Naive thymus-derived CD4-positive, alpha-beta T cell (primary cell): ENCODE measurements around the gene MEG3. TPM values are rescaled to one million over a fixed set of nuclear protein-coding genes. Genes with fewer than 3 reads are reported as not detected.

Experiments used
- ATAC-seq: fragments of 150-1000 bp; cut with Tn5 transposase; 2 replicates; pipeline ENCODE4 v1.10.0; 2021; ENCODE audit warnings: mild to moderate bottlenecking, moderate library complexity
- CTCF ChIA-PET: fragments of 350-600 bp; sonication (Branson Sonifier 250); formaldehyde crosslinking; loops from one replicate; lab custom pipeline; 2021; ENCODE audit warnings: antibody characterized with exemption; lab: Charles Lee
- POLR2A ChIA-PET: fragments of 350-600 bp; sonication (Branson Sonifier 250); formaldehyde crosslinking; loops from one replicate; lab custom pipeline; 2021; ENCODE audit warnings: antibody characterized with exemption, inconsistent platforms; lab: Charles Lee
- DNase-seq, 9 donors: peaks; one replicate each; pipeline versions ENCODE4 v3.0.0 to v3.0.0-alpha.2; 2020 to 2022; ENCODE audit warnings: mixed read lengths in 1 of 9
- H3K27ac ChIP-seq: one replicate; pipeline ENCODE4 v1.7.0; 2013; ENCODE audit warnings: mild to moderate bottlenecking, low read depth, low read length, moderate library complexity
- H3K27me3 ChIP-seq, 2 donors: one replicate each; pipeline ENCODE4 v1.7.0; 2013; ENCODE audit warnings: low read length in 2 of 2, mild to moderate bottlenecking in 2 of 2, moderate library complexity in 2 of 2; ENCODE audit not compliant: control insufficient read depth in 2 of 2, insufficient read depth in 2 of 2
- H3K36me3 ChIP-seq, 3 experiments: 1 replicate in 2 of 3; 2 replicates in 1 of 3; pipeline ENCODE4 v1.7.0; 2013; ENCODE audit warnings: low read length in 3 of 3, mild to moderate bottlenecking in 3 of 3, moderate library complexity in 1 of 3; ENCODE audit not compliant: insufficient read depth in 3 of 3, control insufficient read depth in 2 of 3
- H3K4me1 ChIP-seq, 2 donors: one replicate each; pipeline ENCODE4 v1.7.0; 2013; ENCODE audit warnings: low read length in 2 of 2, mild to moderate bottlenecking in 2 of 2, moderate library complexity in 1 of 2; ENCODE audit not compliant: control insufficient read depth in 2 of 2, insufficient read depth in 2 of 2
- H3K4me3 ChIP-seq: 2 replicates; pipeline ENCODE4 v1.7.0; 2013; ENCODE audit warnings: mild to moderate bottlenecking, low read length
- H3K9me3 ChIP-seq, 3 experiments: 1 replicate in 2 of 3; 2 replicates in 1 of 3; pipeline ENCODE4 v1.7.0; 2013; ENCODE audit warnings: low read length in 3 of 3; ENCODE audit not compliant: control insufficient read depth in 2 of 3
- H3K27ac Mint-ChIP-seq, 9 donors: one replicate each; pipeline ENCODE4 v1.8.0; 2020 to 2022; ENCODE audit warnings: mixed read lengths in 9 of 9, mild to moderate bottlenecking in 8 of 9, moderate library complexity in 5 of 9, inconsistent platforms in 2 of 9
- H3K27me3 Mint-ChIP-seq, 5 donors: one replicate each; pipeline ENCODE4 v1.8.0; 2021 to 2022; ENCODE audit warnings: mixed read lengths in 5 of 5, mild to moderate bottlenecking in 1 of 5
- H3K36me3 Mint-ChIP-seq, 5 donors: one replicate each; pipeline ENCODE4 v1.8.0; 2020 to 2022; ENCODE audit warnings: mixed read lengths in 5 of 5, mild to moderate bottlenecking in 3 of 5, inconsistent platforms in 1 of 5
- H3K4me1 Mint-ChIP-seq, 7 donors: one replicate each; pipeline ENCODE4 v1.8.0; 2020 to 2022; ENCODE audit warnings: mixed read lengths in 7 of 7, mild to moderate bottlenecking in 3 of 7, inconsistent platforms in 1 of 7
- H3K4me3 Mint-ChIP-seq, 10 donors: one replicate each; pipeline ENCODE4 v1.8.0; 2020 to 2022; ENCODE audit warnings: mild to moderate bottlenecking in 10 of 10, mixed read lengths in 10 of 10, moderate library complexity in 6 of 10, inconsistent platforms in 2 of 10
- H3K9me3 Mint-ChIP-seq, 11 donors: one replicate each; pipeline ENCODE4 v1.8.0; 2020 to 2022; ENCODE audit warnings: mixed read lengths in 11 of 11, mild to moderate bottlenecking in 4 of 11, inconsistent platforms in 1 of 11, moderate library complexity in 1 of 11
- intact Hi-C, 2 donors: fragments of 100-400 bp; cut with micrococcal nuclease; formaldehyde crosslinking; loops; one replicate each; pipeline ENCODE4 v1.15.1; 2023
- polyA plus RNA-seq, 2 donors: library from polyadenylated mRNA; unstranded; fragments of 300-500 nt; fragmentation: Illumina TruSeq; gene quantifications; one replicate each; pipeline ENCODE4 v1.2.3, GENCODE V29; 2021
- total RNA-seq, 6 experiments: library from RNA in 5 of 6; stranded (reverse) in 5 of 6; gene quantifications; 1 replicate in 5 of 6; 2 replicates in 1 of 6; pipeline ENCODE4 v1.2.3 and lab custom pipeline; 2021 to 2026

MEG3 gene
- total and polyA plus RNA-seq, 7 experiments from 2014 or later, result 0.80 to 2.4 TPM; not detected in 5

- Mint-ChIP-seq H3K4me1 (no peaks in the 10 kb centered on the region), H3K27ac (no peak overlapping the region), H3K4me3 (no peak overlapping the region), H3K9me3 (peaks cover 0 to 5% (median 3%) of the 10 kb centered on the region in 11 donors), H3K36me3 (no peaks in the 10 kb centered on the region), H3K27me3 (peaks cover 6 to 21% (median 11%) of the 10 kb centered on the region in 5 donors)
- no peaks in the 10 kb centered on the region for H3K36me3 ChIP-seq
- intact Hi-C loops, result no loop called here
- H3K9me3 ChIP-seq, result no peaks in the 10 kb centered on the region
- POLR2A ChIA-PET, result interaction anchor here (0.7 kb wide), 1 partner anchor 115 kb away, joined by 4 read pairs; no protein-coding TSS in a partner anchor
- H3K27ac ChIP-seq, result no peak overlapping the region
- no peak overlapping the region for H3K4me3 ChIP-seq
- ATAC-seq (no peak), DNase-seq (no peak)
- H3K4me1 ChIP-seq, result no peaks in the 10 kb centered on the region
- no peaks in the 10 kb centered on the region for H3K27me3 ChIP-seq
- CTCF ChIA-PET, result no interaction called here
These were observed 59.3 kb downstream of the MEG3 start for GRCh38 chr14:100885196-100885595.

GRCh38 chr14:100885617-100886016 lies 59.7 kb downstream of the MEG3 start:
- no peak for ATAC-seq
- H3K36me3 Mint-ChIP-seq, result no peaks in the 10 kb centered on the region
- Histone ChIP-seq H3K9me3 (no peaks in the 10 kb centered on the region), H3K27ac (no peak overlapping the region), H3K4me1 (no peaks in the 10 kb centered on the region), H3K4me3 (no peak overlapping the region), H3K36me3 (no peaks in the 10 kb centered on the region), H3K27me3 (no peaks in the 10 kb centered on the region)
- no peak for DNase-seq
- ChIA-PET POLR2A (interaction anchor here (0.7 kb wide), 1 partner anchor 116 kb away, joined by 4 read pairs; no protein-coding TSS in a partner anchor), CTCF (no interaction called here)
- H3K27me3 Mint-ChIP-seq, result peaks cover 6 to 18% (median 11%) of the 10 kb centered on the region in 5 donors
- H3K4me1 Mint-ChIP-seq, result no peaks in the 10 kb centered on the region
- H3K27ac Mint-ChIP-seq, result no peak overlapping the region
- H3K4me3 Mint-ChIP-seq, result no peak overlapping the region
- intact Hi-C loops, result no loop called here
- peaks cover 0 to 5% (median 2%) of the 10 kb centered on the region in 11 donors for H3K9me3 Mint-ChIP-seq

GRCh38 chr14:100887728-100888335 lies 61.9 kb downstream of the MEG3 start:
- no peaks in the 10 kb centered on the region for H3K4me1 ChIP-seq
- Mint-ChIP-seq H3K9me3 (peaks cover 0 to 2% (median 0%) of the 10 kb centered on the region in 11 donors), H3K27me3 (peaks cover 6 to 20% (median 11%) of the 10 kb centered on the region in 5 donors), H3K4me1 (no peaks in the 10 kb centered on the region), H3K36me3 (no peaks in the 10 kb centered on the region), H3K4me3 (no peak overlapping the region), H3K27ac (no peak overlapping the region)
- no peak overlapping the region for H3K27ac ChIP-seq
- no peak for DNase-seq
- CTCF ChIA-PET, result no interaction called here
- no peak for ATAC-seq
- POLR2A ChIA-PET, result no interaction called here
- H3K36me3 ChIP-seq, result no peaks in the 10 kb centered on the region
- H3K27me3 ChIP-seq, result no peaks in the 10 kb centered on the region
- H3K4me3 ChIP-seq, result no peak overlapping the region
- intact Hi-C loops, result no loop called here
- H3K9me3 ChIP-seq, result no peaks in the 10 kb centered on the region

- H3K4me3 Mint-ChIP-seq, result no peak overlapping the region
These were observed 62.9 kb downstream of the MEG3 start for GRCh38 chr14:100888789-100889315.

GRCh38 chr14:100889641-100890040 lies 63.7 kb downstream of the MEG3 start:
- no peak overlapping the region for H3K27ac ChIP-seq
- no peak overlapping the region for H3K4me3 ChIP-seq
- H3K36me3 ChIP-seq, result no peaks in the 10 kb centered on the region
- POLR2A ChIA-PET, result no interaction called here
- peaks cover 0 to 2% (median 0%) of the 10 kb centered on the region in 11 donors for H3K9me3 Mint-ChIP-seq
- CTCF ChIA-PET, result no interaction called here
- H3K9me3 ChIP-seq, result no peaks in the 10 kb centered on the region
- DNase-seq (no peak), ATAC-seq (no peak)
- no peaks in the 10 kb centered on the region for H3K27me3 ChIP-seq
- no peaks in the 10 kb centered on the region for H3K4me1 Mint-ChIP-seq
- H3K4me1 ChIP-seq, result no peaks in the 10 kb centered on the region
- H3K4me3 Mint-ChIP-seq, result no peak overlapping the region
- intact Hi-C loops, result no loop called here
- H3K27me3 Mint-ChIP-seq, result peaks cover 8 to 35% (median 11%) of the 10 kb centered on the region in 5 donors
- no peak overlapping the region for H3K27ac Mint-ChIP-seq
- H3K36me3 Mint-ChIP-seq, result no peaks in the 10 kb centered on the region

More at GRCh38 chr14:100888789-100889315, 62.9 kb downstream of the MEG3 start:
- Histone ChIP-seq H3K27me3 (no peaks in the 10 kb centered on the region), H3K4me3 (no peak overlapping the region), H3K4me1 (no peaks in the 10 kb centered on the region), H3K36me3 (no peaks in the 10 kb centered on the region), H3K27ac (no peak overlapping the region), H3K9me3 (no peaks in the 10 kb centered on the region)
- Mint-ChIP-seq H3K27ac (no peak overlapping the region), H3K9me3 (peaks cover 0 to 2% (median 0%) of the 10 kb centered on the region in 11 donors), H3K36me3 (no peaks in the 10 kb centered on the region), H3K4me1 (no peaks in the 10 kb centered on the region), H3K27me3 (peaks cover 6 to 27% (median 11%) of the 10 kb centered on the region in 5 donors)
- DNase-seq (no peak), ATAC-seq (no peak)
- intact Hi-C loops, result no loop called here
- ChIA-PET CTCF (no interaction called here), POLR2A (no interaction called here)

GRCh38 chr14:100890061-100890850 lies 64.3 kb downstream of the MEG3 start:
- DNase-seq, result no peak
- H3K9me3 ChIP-seq, result no peaks in the 10 kb centered on the region
- no peak overlapping the region for H3K4me3 ChIP-seq
- H3K27me3 ChIP-seq, result no peaks in the 10 kb centered on the region
- peaks cover 0 to 2% (median 0%) of the 10 kb centered on the region in 11 donors for H3K9me3 Mint-ChIP-seq
- peaks cover 11 to 35% (median 15%) of the 10 kb centered on the region in 5 donors for H3K27me3 Mint-ChIP-seq
- H3K4me1 ChIP-seq, result no peaks in the 10 kb centered on the region
- no peak overlapping the region for H3K27ac Mint-ChIP-seq
- intact Hi-C loops, result no loop called here
- CTCF ChIA-PET, result no interaction called here
- H3K36me3 ChIP-seq, result no peaks in the 10 kb centered on the region
- no peak overlapping the region for H3K27ac ChIP-seq
- POLR2A ChIA-PET, result no interaction called here
- no peaks in the 10 kb centered on the region for H3K4me1 Mint-ChIP-seq
- no peak overlapping the region for H3K4me3 Mint-ChIP-seq
- no peaks in the 10 kb centered on the region for H3K36me3 Mint-ChIP-seq
- no peak for ATAC-seq
